HG02885 (cell line): ENCODE results near the gene EFR3B.

ENCODE experiments used
- ATAC-seq: cut with Tn5 transposase; IDR thresholded peaks from one replicate; pipeline ENCODE4 v1.9.1; 2021; ENCODE audit warnings: mild to moderate bottlenecking; ENCODE audit not compliant: unreplicated experiment, poor library complexity

EFR3B gene

DNA sequence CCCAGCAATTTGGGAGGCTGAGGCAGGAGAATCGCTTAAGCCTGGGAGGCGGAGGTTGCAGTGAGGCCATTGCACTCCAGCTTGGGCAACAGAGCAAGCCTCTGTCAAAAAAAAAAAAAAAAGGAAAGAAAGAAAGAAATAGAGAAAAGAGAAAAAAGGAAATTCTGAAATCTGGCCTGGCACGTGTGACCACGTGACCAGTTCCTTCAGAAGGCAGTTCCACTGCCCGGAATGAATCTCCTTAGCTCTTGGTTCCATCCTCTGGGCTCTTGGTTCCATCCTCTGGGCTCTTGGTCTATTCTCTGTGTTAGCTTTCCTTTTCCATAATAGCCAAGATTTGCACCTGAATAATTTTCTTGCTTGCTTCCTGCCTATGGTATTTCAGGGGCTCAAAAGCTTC is 131.8 kb downstream of the EFR3B start:
- no peak for ATAC-seq

DNA sequence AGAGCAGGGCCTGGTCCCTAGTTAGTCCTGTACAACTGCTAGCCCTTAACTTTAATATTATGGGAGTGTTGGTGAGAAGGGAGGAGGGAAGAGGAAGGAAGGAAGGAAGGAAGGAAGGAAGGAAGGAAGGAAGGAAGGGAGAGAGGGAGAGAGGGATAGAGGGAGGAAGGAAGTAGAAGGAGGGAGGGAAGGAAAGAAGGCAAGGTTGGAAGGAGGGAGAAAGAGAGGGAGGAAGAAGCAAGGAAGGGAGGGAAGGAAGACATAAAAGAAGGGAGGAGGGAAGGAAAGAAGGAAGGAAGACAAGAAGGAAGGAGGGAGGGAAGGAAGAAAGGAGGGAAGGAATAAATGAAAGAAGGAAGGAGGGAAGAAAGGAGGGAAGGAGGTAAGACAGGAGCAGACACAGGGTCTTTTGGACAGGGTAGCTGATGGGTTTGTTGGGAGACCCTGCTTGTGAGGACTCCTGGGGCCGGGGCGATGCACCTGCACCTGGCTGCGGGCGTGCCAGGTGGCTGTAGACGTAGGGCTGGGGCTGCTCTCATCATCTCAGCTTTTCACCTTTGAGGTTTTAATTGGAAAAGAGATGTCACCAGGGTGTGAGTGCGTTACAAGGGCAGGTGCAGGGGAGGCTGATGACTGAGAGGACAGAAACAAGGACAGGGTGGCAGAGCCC is 132.5 kb downstream of the EFR3B start:
- no peak for ATAC-seq

DNA sequence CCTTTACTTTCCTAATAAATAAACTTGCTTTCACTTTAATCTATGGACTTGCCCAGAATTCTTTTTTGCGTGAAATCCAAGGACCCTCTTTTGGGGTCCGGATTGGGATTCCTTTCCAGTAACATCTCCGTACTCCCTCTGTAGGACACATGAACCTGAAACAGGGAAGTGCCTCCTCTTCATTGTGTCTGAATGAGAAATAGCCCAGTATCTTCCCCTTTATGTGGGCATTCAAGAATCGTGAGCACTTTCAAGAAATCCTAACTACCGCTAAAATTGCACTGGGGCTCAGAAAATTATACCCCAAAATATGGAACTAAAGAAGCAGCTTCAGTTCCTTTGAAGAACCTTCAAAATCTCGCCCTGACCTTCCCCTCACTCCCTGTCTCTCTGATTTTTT is 134.3 kb downstream of the EFR3B start:
- no peak for ATAC-seq

DNA sequence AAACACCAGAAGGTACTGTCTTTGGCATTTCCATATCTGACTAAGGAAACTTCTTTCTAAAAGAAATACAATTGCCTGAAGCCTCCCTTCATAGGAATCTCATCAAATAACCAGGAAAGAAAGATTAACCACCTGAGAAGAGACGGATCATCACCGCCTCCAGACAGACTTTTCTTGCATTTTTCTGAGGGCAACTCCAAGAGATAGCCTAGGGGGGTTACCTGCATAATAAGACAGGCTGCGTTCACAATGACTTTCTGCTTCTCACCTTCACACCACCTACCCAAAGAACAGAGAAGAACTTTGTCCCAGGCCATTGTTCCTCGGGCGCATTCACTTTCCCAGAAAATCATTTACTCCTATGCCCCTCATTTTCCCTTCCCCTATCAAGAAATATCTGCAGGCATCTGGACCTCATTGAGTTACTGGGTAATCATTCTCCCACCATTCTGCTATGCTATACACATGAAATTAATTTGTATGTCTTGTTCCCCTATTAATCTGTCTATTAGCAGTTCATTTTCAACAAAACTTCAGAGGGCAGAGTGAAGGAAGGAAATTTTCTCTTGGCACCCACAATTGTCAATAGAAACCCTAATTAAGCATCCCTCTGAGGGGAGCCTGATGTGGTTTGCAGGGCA is 134.8 kb downstream of the EFR3B start:
- ATAC-seq = no peak

GRCh38 chr2:25177211-25177611 is 135.3 kb downstream of the EFR3B start:
- ATAC-seq = no peak

DNA sequence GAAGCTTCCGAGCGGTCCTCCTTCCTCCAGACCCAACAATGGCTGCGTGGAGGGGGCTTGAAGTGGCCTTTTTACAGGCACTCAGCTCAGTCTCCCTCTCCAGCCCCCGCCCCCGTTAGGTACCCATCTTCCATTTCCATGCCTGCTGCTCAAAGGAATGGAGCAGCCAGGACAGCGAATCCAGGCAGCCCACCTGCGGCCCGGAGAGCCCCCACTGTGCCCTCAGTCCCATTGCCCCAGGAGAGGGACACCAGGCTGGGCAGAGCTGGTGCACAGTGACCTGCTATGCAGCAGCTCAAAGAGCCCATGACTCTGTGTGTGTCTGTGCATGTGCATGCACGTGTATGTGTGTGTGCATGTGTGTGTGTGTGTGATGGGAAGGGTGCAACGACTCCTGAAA is 137.1 kb downstream of the EFR3B start:
- ATAC-seq = no peak

- ATAC-seq = no peak
Measured at GRCh38 chr2:25184254-25184653, 142.4 kb downstream of the EFR3B start.

DNA sequence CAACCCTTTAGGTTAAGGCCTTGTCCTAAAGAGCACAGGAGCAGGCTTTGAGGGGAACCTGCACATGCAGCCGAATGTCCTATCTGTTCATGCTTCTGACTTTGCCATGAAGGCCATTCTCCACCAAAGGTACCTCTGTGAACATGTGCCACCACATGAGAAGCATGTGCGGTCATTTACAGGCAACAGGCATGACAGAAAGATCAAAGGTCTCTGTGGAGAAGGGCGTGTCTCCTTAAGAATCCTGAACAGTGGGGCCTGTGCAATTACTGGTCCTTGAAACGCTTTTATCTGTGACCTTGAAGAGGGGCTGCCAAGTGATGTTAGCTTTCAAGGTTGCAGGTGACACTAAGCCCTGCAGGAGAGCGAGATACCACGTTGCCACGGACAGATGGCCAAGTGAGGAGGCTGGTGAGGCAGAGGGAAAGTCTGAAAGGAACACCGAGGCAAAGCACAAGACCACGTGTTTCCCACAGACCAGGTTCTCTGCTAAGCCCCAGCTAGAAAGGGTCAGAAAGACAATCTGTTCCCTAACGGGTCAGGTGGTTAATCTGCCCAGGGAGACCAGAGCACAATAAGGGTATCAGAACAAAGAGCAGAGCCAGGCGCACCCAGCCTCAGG is 146.0 kb downstream of the EFR3B start:
- ATAC-seq = no peak

- no peak for ATAC-seq
Measured at GRCh38 chr2:25188405-25188804, 146.5 kb downstream of the EFR3B start.

GRCh38 chr2:25190536-25190935 is 148.7 kb downstream of the EFR3B start:
- ATAC-seq = no peak

GRCh38 chr2:25194576-25195122 is 152.8 kb downstream of the EFR3B start:
- ATAC-seq = no peak

DNA sequence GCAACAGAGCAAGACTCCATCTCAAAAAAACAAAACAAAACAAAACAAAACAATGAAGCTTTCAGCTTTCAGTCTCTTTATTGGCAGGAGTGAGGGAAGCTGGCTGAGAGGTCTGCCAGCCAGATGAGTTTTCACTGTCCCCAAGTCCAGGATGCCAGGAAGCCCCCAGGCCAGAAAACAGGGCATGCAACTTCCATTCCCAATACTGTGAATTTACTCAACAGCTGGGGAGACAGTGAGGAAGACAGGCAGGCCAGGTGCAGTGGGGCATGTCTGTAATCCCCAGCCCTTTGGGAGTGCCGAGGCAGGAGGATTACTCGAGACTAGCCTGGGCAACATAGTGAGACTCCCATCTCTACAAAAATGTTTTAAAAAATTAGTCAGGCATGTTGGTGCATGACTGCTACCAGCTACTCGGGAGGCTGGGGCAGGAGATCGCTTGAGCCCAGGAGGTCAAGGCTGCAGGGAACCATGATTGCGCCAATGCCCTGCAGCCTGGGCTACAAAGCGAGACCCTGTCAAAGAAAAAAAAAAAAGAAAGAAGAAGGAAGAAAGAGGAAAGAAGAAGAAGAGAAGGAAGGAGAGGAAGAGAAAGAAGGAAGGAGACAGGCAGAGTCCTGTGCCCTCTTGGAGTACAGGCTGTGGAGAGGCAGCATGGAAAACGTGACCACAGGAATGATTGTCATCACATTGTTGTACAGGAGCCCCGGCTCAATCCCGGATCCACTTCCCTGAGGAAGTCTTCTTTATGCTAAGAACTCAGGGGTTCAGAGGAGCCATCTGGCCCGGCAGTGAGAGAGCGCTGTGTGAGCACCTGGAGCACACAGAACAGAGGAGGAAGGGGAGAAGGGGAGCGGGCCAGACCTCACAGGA is 155.7 kb downstream of the EFR3B start:
- ATAC-seq = no peak

DNA sequence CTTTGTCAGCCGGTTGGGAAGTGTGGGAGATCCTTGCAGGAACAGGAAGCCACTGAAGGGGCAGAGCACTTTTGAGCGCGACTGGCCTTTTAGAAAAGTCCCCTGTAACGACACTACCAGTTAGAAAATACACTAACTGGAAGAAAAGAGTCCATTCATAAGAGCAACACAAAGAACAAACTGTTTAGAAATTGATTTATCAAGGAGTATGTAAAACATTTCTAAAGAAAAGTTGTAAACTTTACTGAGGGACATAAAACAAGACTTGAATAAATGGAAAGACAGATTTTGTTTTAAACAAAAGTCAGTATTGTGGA is 156.3 kb downstream of the EFR3B start:
- no peak for ATAC-seq

- no peak for ATAC-seq
Measured at GRCh38 chr2:25198576-25198975, 156.7 kb downstream of the EFR3B start.

- ATAC-seq = no peak
Measured at GRCh38 chr2:25201265-25201664, 159.4 kb downstream of the EFR3B start.

GRCh38 chr2:25201794-25202193 is 159.9 kb downstream of the EFR3B start:
- no peak for ATAC-seq

GRCh38 chr2:25202275-25202674 is 160.4 kb downstream of the EFR3B start:
- no peak for ATAC-seq

DNA sequence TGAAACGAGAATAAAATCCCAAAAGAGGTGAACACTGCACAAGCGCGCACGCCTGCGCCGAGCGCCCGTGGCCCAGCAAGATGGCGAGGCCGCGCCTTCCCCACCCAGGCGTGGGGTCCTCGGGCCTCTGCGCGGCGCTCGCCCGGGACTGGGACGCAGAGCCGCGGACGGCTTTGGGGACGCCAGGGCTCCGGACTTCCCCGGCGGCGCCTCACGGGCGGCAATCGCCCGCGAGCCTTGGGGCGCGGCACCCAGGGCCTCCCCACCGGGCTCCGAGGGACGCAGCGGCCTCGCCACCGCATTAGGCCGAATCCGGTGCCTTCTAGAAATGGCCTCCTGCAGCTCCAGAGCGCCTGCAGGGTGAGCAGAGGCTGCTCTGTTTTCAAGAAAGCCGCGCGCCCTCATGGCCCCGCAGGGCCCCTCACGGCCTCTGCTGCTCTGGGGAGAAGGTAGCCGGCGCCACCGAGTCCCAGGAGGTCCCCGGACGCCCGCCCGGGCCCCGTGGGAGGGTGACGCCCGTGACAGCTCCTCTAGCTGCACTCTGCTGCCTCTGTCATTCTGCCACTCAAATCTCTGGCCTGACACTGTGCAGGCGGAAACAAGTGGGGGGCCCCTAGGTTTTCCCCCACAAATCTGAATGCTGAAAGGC is 162.4 kb downstream of the EFR3B start:
- no peak for ATAC-seq

GRCh38 chr2:25207078-25207545 is 165.2 kb downstream of the EFR3B start:
- ATAC-seq = no peak
